ENCODE measurements around the gene EMP1. TPM values are rescaled to one million over a fixed set of nuclear protein-coding genes. Genes with fewer than 3 reads are reported as not detected.

Gene EMP1
- total RNA-seq, 1 donor from 2014 or later = 125 TPM

DNA sequence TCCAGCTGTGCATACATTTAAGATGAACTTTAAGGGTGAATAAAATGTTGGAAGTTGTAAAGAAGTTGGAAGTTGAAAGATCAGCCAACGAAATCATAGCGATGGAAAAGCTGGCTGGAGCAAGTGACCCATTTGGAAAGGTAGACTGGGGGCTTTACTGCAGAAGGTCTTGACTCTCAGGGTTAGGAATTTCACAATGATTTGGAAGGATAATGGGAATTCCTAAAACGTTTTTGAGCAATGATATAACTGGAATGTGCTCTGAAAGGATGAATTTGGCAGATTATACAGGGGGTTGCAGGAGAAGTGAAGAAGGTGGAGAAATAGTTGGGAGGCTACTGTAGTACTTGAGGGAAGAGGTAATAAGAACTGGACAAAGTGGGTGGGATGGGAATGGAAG is 27.4 kb downstream of the EMP1 start:
- DNase-seq = peak; percentile 25

DNA sequence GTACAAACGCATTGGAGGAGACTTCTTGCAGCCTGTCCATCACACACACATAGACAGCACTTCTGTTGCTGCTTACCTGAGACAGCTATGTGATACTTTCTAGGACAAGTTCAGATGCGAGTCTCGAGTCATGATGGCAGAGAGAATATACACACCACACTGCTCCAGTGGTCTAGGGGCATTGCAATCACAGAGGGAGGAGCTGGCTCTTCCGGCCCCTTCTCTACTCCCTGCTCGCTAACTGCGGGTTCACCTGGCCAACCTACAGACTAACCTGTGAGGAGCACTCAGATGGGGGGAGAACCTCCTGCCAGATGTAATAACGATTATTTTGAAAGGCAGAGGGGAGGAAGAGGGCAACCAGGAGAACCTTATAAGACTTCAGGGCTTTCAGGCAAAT is 30.7 kb downstream of the EMP1 start:
- DNase-seq = no peak

DNA sequence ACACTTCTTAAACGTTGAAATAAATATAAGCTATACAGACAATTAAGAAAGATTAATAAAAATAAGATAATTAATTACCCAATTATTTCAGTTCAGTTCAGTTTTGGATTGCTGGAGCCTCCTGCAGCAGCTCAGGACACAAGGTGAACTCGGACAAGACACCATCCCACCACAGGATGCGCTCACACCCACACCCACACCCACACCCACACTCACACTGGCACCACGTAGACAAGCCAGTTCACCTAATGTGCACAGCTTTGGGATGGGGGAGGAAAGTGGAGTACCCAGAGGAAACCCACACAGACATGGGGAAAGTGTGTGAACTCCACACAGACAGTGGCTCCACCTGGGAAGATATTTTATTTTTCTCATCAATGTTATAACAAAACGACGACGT is 32.1 kb downstream of the EMP1 start:
- no peak for DNase-seq

DNA sequence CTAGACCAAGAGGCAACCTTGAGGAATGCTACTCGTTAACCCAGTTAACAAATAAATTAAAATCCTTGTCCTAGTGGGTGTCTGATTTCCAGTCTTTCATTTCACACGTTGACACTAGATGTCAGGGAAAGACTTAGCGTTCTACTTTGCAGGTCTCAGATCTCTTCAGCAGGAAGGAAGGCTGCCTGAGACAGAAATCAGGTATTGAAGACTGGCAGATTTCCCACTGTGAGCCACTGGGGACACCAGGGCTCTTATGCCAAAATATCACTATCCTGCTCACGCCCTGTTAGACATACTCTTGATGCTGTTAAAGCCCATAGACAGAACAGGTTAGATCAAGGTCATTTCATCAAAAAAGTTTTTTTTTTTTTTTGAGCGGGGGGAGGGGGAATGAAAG is 33.0 kb downstream of the EMP1 start:
- DNase-seq = no peak

DNA sequence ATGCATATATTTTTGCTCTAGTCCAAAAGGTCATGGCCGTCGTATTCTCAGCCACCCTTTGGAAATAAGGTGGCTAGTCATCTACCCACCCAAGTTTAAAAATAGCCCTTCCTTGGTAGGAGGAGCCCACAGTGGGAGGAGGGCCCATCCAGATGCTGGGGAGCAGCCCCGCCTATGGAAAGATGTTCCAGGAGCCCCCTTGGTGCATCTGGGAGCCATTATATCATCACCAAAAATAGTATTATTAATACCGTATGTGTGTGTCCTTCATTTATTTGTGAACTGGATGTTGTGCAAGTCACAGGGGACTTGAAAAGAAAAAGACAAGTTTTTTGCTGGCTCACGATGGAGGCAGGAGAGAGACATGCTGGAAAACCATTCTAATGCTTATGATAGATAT is 34.0 kb downstream of the EMP1 start:
- peak; percentile 86 for DNase-seq

DNA sequence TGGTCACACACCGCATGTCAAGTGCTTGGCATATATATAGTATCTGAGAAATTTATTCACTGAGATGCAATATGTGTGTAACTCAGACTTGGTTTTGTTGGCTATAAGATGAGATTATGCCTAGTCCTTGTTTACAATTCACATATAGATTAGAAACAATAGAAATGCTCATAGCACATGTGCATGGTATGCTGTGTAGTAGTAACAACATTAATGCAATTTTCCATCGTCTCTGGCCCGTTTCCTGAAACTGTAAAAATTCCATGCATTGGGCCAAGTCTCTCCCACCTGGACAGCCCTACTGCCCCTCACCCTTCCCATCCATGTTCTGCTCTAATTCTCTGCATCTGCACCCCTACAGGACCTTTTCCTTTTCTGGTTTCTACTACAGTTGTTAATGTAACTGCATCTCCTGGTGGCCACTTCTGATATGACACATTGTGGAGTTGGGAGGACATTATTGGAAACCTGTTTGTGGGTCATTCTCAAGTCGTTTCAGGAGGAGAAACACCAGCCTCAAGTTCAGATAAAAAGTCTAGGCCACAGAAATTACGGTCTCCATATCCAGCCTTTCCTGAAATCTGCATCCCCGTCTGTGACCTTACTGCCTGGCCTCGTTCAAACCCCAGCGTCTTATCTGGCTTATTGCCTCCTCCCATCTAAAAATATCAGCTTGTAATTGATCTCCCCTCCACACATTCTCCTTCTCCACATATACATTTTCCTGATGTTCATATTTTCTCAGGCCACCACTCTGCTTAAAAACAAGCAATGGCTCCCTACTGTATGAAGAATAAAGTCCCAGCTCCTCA is 37.5 kb downstream of the EMP1 start:
- DNase-seq = peak; percentile 76

DNA sequence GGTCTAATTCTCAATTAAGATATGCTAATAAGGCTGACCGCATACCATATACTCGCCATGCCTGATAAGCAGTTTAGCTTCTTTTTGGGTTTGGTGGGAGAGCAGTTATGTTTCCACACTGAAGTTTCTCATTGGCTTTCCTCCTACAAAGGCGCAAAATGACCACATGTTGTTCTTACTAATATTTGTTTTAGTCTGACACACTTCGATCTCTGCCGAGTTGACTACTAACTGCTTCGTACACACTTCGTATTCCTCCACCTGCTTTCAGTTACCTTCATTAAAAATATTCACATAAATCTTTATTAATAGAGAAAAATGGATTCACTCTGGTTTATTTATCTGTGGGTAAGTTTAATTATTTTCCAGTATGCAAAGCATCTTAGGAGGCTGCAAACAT is 41.7 kb downstream of the EMP1 start:
- DNase-seq = no peak

DNA sequence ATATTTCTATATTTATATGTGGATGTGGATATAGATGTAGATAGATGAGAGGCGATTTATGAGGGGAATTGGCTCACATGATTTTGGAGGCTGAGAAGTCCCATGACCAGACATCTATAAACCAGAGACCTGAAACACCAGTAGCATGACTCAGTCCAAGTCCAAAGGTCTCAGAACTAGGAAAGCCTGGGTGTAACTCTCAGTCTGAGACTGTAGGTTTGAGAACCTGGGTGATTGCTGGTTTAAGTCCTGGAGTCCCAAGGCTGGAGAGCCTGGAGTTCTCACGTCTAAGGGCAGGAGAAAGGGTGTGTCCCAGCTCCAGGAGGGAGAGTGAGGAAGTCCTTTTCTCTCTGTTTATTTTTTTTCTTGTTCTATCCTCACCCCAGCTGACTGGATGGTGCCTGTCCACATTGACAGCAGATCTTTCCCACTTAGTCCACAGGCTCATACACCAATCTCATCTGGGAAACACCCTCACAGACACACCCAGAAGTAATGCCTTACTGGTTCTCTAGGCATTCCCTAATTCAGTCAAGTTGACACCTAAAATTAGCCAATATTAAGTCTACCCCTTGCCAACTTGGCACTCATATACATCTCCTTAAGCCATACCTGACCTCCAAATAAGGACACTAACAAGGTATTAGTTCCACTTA is 45.4 kb downstream of the EMP1 start:
- no peak for DNase-seq

DNA sequence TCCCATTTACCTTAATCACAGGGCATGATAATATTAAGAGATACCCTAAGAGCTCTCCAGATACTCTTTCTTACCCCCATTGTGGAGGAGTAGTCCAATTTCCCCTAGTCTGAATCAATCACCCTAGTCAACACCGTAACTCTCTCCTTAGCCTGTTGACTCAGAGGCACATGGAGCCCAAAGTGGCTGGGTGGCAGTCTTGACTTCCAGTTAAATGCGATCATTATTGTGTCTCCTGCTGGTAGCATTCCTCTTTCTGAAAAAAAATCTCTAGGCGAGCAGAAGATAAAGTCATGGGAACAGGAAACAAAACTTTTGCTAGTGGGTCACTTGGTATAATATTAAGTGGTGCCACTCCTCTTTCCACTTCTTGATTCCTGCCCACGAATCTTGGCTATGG is 46.4 kb downstream of the EMP1 start:
- no peak for DNase-seq

DNA sequence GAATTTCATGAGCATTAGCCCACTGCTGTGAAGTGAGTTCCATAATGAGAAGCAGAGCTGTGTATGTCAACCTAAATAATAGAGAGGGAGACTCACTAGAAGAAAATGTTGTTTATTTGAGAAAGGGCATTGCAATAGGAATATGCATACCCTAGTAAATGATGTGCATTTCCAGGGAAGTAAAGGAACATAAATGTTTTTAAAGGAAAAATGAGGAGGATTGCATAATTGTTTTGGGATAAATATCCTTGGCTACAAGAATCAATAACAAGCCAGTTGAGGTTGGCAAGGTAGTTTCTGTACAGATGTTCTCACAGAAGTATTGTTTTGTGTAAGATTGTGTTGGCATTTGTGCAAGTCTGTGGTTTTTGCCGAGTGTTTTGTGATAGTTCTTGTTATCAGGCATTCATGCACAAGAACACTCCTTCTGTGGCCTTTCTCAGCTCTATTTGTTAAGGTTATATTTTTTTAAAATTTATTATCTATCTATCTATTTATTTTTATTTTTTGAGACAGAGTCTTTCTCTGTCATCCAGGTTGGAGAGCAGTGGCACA is 47.1 kb downstream of the EMP1 start:
- no peak for DNase-seq

DNA sequence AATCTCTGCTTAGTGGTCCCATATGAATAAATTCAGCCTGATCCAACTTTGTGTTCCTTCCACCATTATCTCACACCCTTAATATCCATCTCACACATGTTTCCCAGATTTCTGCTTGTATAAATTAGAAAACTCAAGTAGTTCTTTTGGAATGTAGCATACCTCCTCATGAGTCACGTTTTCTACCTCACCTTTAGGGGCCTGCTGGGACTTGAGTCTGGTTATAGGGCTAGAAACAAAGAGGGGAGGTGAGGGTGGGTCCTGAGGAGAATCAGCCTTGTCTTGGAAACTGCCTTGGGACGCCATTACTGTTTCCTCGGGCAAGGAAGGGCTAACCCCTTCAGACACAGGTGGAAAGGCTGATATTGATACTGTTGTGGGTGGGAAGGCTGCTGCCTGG is 51.1 kb downstream of the EMP1 start:
- peak; percentile 37 for DNase-seq

DNA sequence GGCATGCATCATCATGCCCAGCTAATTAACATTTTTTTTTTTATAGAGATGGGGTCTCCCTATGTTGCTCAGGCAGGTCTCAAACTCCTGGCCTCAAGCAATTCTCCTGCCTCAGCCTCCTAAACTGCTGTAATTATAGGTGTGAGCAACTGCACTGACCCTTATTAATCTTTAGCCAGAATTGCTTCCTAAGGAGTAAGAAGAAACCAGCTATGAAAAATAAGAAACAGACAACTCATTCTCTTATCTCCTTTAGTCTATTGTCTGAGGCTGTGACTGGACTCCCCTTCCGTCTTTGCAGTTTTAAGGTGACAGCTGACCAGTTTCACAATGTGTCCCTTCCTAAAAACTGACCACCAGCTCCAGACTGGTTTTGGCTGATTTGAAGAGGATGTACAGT is 52.4 kb downstream of the EMP1 start:
- no peak for DNase-seq

DNA sequence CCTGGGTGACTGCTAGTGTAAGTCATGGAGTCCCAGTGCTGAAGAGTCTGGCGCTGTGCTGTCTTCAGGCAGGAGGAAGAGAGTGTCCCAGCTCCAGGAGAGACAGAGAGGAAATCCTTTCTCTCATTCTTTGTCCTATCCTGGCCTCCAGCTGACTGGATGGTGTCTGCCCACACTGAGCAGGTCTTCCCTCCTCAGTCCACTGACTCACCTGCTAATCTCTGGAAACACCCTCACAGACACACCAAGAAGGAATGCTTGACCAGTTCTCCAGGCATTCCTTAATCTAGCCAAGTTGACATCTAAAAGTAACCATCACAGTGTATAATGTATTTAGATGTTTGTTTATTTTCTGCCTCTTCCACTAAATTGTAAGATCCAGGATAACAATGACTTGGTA is 53.9 kb downstream of the EMP1 start:
- no peak for DNase-seq

DNA sequence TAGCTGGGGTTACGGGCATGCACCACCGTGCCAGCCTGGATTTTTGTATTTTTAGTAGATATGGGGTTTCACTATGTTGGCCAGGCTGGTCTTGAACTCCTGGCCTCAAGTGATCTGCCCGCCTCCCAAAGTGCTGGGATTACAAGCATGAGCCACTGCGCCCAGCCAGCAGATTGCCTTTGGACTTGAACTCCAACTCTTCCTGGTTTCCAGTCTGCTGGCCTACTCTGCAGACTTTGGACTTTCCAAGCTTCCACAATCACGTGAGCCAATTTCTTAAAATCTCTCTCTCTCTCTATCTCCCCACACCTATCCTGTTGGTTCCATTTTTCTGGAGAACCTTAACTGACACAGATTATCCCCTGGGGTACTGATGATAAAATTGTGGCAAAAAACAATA is 55.0 kb downstream of the EMP1 start:
- no peak for DNase-seq

DNA sequence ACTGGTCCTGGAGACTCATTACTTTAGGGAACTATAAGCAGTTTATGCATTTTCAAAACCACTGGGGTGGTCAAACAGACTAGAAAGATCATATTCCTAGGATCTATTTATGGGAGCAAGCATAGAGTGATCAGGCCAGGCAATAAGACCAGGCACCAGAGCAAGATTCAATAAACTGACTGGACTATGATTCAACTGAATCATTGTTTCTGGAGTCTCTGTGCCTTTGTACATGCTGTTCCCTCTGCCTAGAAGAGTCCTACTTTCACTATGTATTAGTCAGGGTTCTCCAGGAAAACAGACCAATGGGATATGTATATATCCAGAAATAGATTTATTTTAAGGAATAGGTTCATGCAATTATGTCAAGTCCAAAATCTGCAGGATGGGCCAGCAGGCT is 55.5 kb downstream of the EMP1 start:
- DNase-seq = no peak

DNA sequence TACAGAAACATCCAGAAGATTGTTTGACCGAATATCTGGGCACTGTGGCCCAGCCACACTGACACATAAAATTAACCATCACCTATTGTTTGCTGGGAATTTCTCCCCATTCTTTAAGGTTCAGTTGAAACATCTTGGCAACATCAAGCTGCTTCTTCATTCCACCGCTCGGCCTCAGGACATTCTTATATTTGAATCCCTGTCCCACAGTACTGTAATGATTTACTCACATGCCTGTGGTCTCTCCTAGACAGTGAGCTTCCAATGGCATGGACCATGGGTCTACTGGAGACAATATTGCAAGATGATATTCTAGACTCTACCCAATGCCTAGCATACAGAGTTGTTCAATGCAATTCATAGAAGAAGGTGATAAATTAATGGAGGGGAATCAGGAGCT is 56.1 kb downstream of the EMP1 start:
- no peak for DNase-seq

DNA sequence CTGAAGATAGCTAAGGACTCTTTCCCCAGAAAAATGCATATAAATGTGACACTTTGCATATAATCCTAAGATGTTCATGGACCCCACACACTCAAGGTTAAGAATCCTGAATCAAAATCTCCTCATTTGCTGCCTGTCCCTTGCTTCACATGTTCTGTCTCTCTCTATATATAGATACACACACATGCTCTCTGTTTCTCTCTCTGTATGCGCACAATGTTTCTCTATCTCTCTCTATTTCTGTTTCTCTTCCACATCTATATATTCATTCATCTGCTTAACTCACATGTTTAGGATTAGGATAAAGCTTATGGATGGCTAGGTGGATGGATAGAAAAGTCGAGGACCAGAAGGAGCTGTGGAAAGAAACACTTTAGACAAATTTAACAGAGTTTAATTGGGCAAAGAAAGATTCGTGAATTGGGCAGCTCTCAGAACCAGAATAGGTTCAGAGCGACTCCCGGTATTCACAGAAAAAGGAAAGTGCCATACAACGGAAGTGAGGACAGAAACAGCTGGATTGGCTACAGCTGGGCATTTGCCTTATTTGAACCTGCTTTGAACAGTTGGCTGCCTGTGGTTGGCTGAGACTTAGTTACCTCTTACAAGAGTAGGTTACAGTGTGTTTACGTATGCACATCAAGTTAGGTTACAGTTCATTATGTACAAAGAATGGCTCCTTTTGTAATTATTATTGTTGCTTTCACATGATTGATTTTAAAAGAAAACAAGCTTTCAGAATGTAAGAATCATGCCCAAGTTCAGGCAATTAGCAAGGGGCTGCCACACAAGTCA is 57.6 kb downstream of the EMP1 start:
- DNase-seq = no peak

DNA sequence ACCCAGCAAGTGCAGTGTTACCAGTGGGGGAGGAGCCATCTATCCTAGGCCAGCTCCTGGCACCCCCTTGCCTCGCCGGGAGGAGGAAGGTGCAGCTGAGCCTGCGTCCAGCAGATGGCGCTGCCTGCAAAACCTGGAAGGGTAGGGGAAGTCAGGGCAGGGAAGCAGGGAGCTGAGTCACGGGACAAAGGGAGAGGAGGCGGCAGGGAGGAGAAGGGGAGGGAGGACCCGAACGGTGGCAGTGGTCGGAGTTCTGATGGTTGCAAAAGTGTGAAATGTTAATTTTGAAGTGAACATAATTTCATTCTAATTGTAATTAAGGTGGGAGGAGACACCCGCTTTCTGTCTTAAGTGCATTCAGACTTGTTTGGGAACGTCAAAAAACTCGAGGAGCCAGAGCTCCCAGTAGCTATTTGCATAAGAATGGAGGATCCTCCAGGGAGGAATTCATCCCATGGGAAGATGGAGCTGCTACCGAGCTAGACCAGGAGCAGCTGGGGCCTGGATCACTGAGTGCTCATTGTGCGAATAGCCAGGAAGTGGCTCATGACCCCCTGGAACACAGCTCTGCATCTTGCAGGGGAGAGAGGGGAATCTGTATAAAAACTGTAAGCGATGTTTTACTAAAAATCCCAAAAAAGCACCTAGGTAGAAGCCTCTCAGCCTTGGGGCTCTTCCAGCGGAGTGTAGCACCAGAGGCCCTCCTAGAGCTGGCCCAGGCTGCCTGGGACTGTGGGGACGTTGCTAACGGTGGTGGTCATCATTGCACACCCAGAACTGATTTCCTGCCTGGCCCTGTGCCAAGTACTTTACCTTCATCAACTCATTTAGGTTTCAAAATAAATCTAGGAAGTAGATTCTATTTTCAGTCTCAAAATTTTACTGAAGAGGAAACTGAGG is 59.5 kb downstream of the EMP1 start:
- DNase-seq = peak; percentile 90

DNA sequence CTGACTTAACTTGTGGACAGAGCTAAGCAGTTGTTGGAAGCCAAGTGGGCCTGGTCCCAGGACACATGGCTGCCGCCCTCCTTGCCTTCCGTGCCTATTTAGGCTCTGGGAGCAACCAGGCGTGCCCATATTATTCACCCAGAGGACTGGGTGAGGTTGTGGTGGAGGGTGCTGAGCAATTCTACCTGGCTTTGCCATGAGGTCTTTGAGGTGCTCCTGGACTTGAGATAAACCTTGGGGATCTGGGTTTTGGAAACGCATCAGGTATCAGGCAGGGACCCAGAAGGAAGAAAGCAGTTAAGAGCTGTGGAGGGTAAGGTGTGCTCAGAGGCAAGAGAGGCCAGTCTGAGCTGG is 60.1 kb downstream of the EMP1 start:
- DNase-seq = no peak

DNA sequence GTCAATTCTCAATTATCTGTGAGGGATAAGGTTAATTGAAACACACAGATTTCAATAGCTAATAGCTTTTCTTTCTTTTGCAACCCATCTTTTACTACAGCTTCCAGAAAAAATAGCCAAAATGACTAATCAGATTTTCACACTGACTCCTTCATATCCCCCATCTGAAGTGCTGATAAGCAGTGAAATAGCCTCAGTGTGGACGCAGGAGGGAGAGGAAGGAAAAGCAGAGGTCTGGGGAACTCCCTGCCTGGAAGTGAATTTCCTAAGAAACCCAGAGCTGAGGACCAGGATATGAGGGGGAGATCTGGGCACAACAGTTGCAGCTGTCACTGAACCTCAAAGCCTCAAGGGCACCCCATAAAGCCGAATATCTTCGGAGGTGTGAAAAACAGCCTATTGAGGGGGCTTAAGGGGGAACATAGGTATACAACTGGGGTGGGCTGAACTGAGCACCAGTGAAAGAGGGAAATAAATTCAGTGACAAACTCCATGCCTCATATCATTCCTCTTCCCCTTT is 60.9 kb downstream of the EMP1 start:
- no peak for DNase-seq

DNA sequence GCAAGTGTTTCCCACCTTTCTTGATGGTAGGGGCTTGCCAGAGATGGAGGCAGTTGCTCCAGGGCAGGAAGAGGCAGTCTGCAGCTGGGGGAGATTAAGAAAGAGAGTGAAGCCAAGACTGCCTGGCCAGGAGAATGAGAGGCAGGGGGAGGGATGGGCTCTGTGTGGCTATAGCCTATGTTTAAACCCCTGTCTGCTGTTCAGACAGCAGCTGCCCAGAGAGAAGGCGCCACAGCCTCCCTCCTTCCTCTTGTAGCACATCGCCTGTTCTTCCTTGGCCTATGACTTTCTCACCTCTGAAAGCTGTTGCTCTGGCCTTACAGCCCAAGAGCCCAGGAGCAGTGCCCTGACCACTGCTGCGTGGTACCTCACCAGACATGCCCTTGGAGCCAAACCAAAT is 61.7 kb downstream of the EMP1 start:
- DNase-seq = peak; percentile 37

DNA sequence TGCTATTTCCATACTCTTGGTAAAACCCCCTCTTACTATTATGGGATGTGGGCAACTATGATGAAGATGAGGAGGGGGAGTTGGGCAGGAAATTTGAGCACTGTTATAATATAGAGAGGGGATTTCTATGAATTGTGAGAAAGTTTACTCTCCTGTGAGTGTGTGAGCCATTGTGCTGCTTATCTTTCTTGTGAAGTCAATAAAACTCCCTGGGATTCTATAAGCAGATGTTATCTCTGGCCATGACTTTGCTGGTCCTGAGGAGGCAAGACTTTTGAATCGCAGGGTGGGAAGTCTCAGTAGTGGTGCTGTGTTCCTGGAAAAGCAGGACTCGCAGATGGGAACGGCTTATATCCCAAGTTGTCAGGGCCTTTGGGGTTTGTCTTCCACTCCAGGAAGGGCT is 62.2 kb downstream of the EMP1 start:
- DNase-seq = no peak
